Panc1 (cell line): Measurements from ENCODE around the gene FLRT1. TPM values are rescaled to one million over a fixed set of nuclear protein-coding genes. Genes with fewer than 3 reads are reported as not detected.

ENCODE experiments used
- ATAC-seq: fragments of 200-7000 bp; cut with Tn5 transposase; 2 replicates; pipeline ENCODE4 v1.9.1; 2020; ENCODE audit warnings: mild to moderate bottlenecking, moderate library complexity
- BruUV-seq: library from RNA; stranded (reverse); fragments of 400-500 nt; replicated peaks from 2 replicates; lab custom pipeline; 2021; lab: Mats Ljungman, UMichigan
- CTCF ChIA-PET: fragments of 300-600 bp; sonication (Branson Sonifier 250); formaldehyde crosslinking; loops from one replicate; lab custom pipeline; 2022; ENCODE audit warnings: antibody characterized with exemption; lab: Charles Lee
- POLR2A ChIA-PET: fragments of 300-600 bp; sonication (Branson Sonifier 250); formaldehyde crosslinking; loops from one replicate; lab custom pipeline; 2022; ENCODE audit warnings: antibody characterized with exemption; lab: Charles Lee
- DNase-seq: peaks from one replicate; pipeline ENCODE4 v3.0.0-alpha.2; 2010; ENCODE audit warnings: low read depth, low spot score
- H3K27ac ChIP-seq: 2 replicates; pipeline ENCODE4 v1.5.1; 2011; ENCODE audit warnings: mild to moderate bottlenecking, low read length, inconsistent platforms
- H3K27me3 ChIP-seq: fragments of 200-500 bp; sonication (Bioruptor generic); 2 replicates; pipeline ENCODE4 v1.6.0; 2014; ENCODE audit warnings: low read length, inconsistent platforms; ENCODE audit not compliant: control insufficient read depth, insufficient read depth
- H3K36me3 ChIP-seq: fragments of 200-500 bp; sonication (Bioruptor generic); 2 replicates; pipeline ENCODE4 v1.5.1; 2014; ENCODE audit warnings: inconsistent platforms, mild to moderate bottlenecking, low read length, moderate library complexity; ENCODE audit not compliant: control insufficient read depth, insufficient read depth
- H3K4me1 ChIP-seq: 2 replicates; pipeline ENCODE4 v1.5.1; 2011; ENCODE audit warnings: inconsistent platforms, mild to moderate bottlenecking, low read length, moderate library complexity; ENCODE audit not compliant: control insufficient read depth, insufficient read depth
- H3K4me3 ChIP-seq, 2 experiments: 2 replicates each; pipeline ENCODE4 v1.5.1; 2011 to 2012; ENCODE audit warnings: low read depth in 2 of 2, low read length in 2 of 2, mild to moderate bottlenecking in 2 of 2, inconsistent platforms in 1 of 2, moderate library complexity in 1 of 2
- H3K9me3 ChIP-seq: fragments of 200-500 bp; sonication (Bioruptor generic); 2 replicates; pipeline ENCODE4 v1.5.1; 2014; ENCODE audit warnings: low read depth, mild to moderate bottlenecking, inconsistent platforms, low read length, moderate library complexity; ENCODE audit not compliant: control insufficient read depth, insufficient read depth
- POLR2AphosphoS5 ChIP-seq: IDR thresholded peaks from 2 replicates; pipeline ENCODE4 v1.6.1; 2012; ENCODE audit warnings: mild to moderate bottlenecking, low read depth, low read length, moderate library complexity
- REST ChIP-seq, 2 experiments: IDR thresholded peaks; 2 replicates each; pipeline ENCODE4 v1.6.1; 2011 to 2012; ENCODE audit warnings: low read depth in 2 of 2, control low read depth in 1 of 2, low read length in 1 of 2, mild to moderate bottlenecking in 1 of 2, moderate library complexity in 1 of 2; ENCODE audit not compliant: insufficient read depth in 1 of 2
- SIN3A ChIP-seq: IDR thresholded peaks from 2 replicates; pipeline ENCODE4 v1.6.1; 2012; ENCODE audit warnings: low read depth, mild to moderate bottlenecking, low read length, moderate library complexity, borderline replicate concordance; ENCODE audit not compliant: insufficient read depth
- TCF7L2 ChIP-seq: IDR thresholded peaks from 2 replicates; pipeline ENCODE4 v1.6.1; 2011; ENCODE audit warnings: mild to moderate bottlenecking, low read depth, low read length, inconsistent platforms
- in situ Hi-C: cut with HindIII; loops from 2 replicates; pipeline ENCODE4 v1.10.0; 2016; ENCODE audit warnings: low sequenced_read_pairs, low pct_unique_long_range_greater_than_20kb
- intact Hi-C: fragments of 100-400 bp; cut with micrococcal nuclease; formaldehyde crosslinking; loops from one replicate; pipeline ENCODE4 v1.10.0; 2022; ENCODE audit not compliant: unreplicated experiment
- total RNA-seq: library from RNA; stranded (reverse); gene quantifications from one replicate; pipeline ENCODE4 v1.2.1, GENCODE V29; 2021; ENCODE audit not compliant: unreplicated experiment
- TF ChIP-seq, protein P1 (sequence below): fragments of 450-650 bp; IDR thresholded peaks from 2 replicates; pipeline ENCODE4 v1.5.1; 2017; ENCODE audit warnings: mild to moderate bottlenecking

FLRT1 gene
- total RNA-seq, 1 experiment from 2014 or later, result 0.51 TPM

DNA sequence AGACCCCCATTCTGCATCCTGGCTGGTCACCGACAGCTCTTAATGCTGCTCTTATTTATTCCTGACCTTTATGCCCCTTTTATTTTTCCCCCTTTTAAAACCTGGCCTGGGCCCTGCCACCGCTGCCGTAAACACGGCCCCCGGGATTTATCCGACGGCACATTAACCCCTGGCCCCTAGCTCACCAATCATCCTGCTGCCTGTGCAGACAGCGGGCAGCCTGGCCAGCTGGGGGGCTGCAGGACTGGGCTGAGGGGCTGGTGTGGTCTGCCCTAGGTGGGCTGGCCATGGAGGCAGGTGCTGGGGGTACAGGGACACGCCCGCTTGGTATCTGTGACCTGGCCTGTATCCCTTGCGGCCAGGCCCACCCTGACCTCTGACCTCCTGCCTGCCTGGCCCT is 21.4 kb upstream of the FLRT1 start:
- ATAC-seq (no peak), DNase-seq (no peak)
- intact Hi-C loops, result no loop called here
- Histone ChIP-seq H3K27me3 (no peaks in the 10 kb centered on the region), H3K4me1 (peaks cover 12% of the 10 kb centered on the region; the same call in 1 of the 2 replicates), H3K4me3 (no peak overlapping the region), H3K27ac (no peak overlapping the region), H3K9me3 (no peaks in the 10 kb centered on the region), H3K36me3 (no peaks in the 10 kb centered on the region)
- TF ChIP-seq SIN3A (no peak), TCF7L2 (no peak), REST (IDR thresholded peaks at IDR 0.05; ENCODE audit: insufficient read depth in 1 of 2, low read depth in 2 of 2, low read length in 1 of 2) (no peak), POLR2AphosphoS5 (no peak)
- TF ChIP-seq, protein P1, sequence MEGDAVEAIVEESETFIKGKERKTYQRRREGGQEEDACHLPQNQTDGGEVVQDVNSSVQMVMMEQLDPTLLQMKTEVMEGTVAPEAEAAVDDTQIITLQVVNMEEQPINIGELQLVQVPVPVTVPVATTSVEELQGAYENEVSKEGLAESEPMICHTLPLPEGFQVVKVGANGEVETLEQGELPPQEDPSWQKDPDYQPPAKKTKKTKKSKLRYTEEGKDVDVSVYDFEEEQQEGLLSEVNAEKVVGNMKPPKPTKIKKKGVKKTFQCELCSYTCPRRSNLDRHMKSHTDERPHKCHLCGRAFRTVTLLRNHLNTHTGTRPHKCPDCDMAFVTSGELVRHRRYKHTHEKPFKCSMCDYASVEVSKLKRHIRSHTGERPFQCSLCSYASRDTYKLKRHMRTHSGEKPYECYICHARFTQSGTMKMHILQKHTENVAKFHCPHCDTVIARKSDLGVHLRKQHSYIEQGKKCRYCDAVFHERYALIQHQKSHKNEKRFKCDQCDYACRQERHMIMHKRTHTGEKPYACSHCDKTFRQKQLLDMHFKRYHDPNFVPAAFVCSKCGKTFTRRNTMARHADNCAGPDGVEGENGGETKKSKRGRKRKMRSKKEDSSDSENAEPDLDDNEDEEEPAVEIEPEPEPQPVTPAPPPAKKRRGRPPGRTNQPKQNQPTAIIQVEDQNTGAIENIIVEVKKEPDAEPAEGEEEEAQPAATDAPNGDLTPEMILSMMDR, result no peak
- ChIA-PET POLR2A (interaction anchor here (0.6 kb wide), 1 partner anchor 229 kb away, joined by 3 read pairs; no protein-coding TSS in a partner anchor), CTCF (interaction anchor here (0.6 kb wide), 1 partner anchor 131 kb away, joined by 3 read pairs; no protein-coding TSS in a partner anchor)
- in situ Hi-C loops, result no loop called here
- BruUV-seq, result no TSS peak

GRCh38 chr11:64015510-64015909 is 20.2 kb upstream of the FLRT1 start:
- H3K4me1 ChIP-seq, result peaks cover 14% of the 10 kb centered on the region; the same call in 1 of the 2 replicates
- H3K9me3 ChIP-seq, result no peaks in the 10 kb centered on the region
- no peak for DNase-seq
- H3K27me3 ChIP-seq, result no peaks in the 10 kb centered on the region
- intact Hi-C loops (no loop called here), in situ Hi-C loops (no loop called here)
- no peaks in the 10 kb centered on the region for H3K36me3 ChIP-seq
- TF ChIP-seq TCF7L2, result no peak
- TF ChIP-seq REST (IDR thresholded peaks at IDR 0.05; ENCODE audit: insufficient read depth in 1 of 2, low read depth in 2 of 2, low read length in 1 of 2), result no peak
- TF ChIP-seq SIN3A, result no peak
- TF ChIP-seq, protein P1, result no peak
- TF ChIP-seq POLR2AphosphoS5, result no peak
- ChIA-PET CTCF (no interaction called here), POLR2A (interaction anchor here (0.9 kb wide), 1 partner anchor 1174 kb away, joined by 4 read pairs; no protein-coding TSS in a partner anchor)
- peak; percentile 43; the same call in 1 of the 2 replicates for ATAC-seq
- H3K4me3 ChIP-seq, result no peak overlapping the region
- H3K27ac ChIP-seq, result no peak overlapping the region
- BruUV-seq, result no TSS peak
